Globus pallidus (tissue), 1 donor: Measurements from ENCODE around the gene ANO2.

Experiments used
- DNase-seq: peaks from one replicate; pipeline ENCODE4 v3.0.0-alpha.2; 2015; ENCODE audit warnings: low spot score

Gene ANO2

DNA sequence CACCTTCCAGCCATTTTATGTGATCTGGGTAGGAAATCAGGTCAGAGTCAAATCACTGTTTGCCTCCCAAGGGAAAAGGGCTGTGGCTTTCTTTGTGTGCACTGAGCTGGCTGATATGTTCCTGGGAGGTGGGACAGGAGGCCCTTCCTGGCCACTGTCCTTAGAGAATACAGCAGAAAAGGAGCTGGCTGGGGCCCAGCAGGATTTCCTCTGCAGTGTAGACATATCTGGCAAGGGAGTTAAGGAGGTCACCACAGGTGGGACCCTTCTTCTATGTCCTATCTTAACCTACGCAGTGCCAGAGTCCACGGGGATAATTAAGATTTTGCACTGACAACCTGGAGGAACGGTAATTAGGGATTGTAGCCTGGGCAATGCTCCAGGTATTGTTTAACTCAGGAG lies 367.8 kb downstream of the ANO2 start:
- no peak for DNase-seq

DNA sequence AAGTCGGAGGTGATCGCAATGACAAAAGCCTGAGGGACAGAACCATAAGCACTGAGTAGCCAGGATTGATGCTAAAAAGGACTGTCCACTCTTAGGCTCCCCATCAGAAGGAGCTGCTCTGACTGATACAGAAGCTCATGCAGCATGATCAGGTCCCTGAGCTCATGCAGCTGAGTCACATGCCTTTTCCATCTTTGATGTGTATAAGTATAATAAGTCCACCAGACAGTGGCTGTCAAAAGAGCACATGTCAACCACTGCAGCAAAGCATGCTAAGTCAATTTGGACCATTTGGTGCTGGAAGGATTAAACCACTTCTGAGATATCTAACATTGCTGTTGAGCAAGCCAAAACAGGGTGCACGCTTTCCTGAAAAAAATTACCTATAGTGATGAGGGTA lies 369.1 kb downstream of the ANO2 start:
- DNase-seq = no peak

DNA sequence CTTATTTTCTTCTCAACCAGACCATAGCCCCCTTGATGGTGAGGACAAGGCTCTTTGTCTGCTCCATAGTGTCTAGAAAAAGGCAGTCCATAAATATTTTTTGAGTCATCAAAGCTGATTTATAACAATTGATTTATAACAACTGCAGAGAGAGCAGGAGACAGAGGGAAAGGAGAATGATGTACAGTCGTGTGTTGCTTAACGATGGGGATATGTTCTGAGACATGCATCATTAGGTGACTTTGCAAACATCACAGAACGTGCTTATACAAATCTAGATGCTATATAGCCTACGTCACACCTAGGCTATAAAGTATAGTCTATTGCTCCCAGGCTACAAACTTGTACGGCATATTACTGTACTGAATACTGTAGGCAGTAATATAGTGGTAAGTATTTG lies 369.8 kb downstream of the ANO2 start:
- no peak for DNase-seq

DNA sequence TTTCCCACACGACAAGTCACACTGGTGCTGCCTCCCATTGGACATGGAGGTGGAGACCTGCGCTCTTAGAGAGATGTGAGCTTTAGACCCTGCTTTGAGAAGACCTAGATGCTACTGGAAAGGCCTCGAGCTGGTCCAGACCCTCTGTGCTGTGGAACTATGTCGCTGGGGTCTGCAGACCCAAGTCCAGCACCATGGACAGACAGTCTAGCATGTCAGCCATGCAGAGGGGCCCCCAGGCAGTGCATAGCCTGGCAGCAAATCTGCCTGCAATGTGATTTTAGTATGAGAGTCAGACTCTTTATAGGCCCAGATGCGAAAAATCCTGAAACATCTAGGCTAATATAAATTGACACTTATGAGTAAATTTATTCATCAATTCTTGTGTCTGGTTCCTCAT lies 371.7 kb downstream of the ANO2 start:
- no peak for DNase-seq

DNA sequence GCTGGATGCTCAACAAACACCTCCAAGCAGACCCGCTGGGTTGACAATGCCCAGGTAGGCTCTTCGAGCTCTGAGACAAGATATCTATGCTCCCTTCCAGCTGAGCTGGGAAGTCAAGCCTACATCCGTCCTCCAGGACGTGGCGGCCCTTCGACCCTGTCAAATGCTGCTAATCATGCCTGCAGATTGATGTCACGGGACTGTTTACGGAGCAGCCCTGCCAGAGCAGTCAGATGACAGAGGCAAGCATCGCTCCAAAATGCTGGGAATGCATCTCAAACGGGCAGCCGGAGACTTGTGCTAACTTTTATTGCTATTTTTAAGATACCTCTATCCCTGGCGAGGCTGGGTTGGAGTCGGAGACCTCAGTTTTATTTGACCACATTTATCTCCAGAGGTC lies 373.9 kb downstream of the ANO2 start:
- DNase-seq = no peak

DNA sequence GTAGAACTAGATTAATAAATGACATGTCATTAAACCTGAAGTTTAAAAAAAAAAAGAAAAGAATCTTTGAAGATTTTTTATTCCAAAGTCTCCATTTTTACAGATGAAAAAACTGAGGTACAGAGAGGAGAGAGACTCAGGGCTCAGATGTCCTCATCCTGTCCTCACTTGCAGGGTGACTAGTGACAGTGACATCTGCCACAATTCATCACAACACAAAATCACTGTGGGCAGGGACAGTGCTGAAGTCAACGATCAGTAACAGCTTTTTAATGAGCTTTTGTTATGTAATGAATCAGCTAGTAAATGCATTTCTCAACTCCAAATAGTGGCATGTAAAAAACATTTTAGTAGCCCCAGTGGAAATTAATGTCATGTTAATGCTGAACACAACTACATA lies 374.6 kb downstream of the ANO2 start:
- DNase-seq = no peak

DNA sequence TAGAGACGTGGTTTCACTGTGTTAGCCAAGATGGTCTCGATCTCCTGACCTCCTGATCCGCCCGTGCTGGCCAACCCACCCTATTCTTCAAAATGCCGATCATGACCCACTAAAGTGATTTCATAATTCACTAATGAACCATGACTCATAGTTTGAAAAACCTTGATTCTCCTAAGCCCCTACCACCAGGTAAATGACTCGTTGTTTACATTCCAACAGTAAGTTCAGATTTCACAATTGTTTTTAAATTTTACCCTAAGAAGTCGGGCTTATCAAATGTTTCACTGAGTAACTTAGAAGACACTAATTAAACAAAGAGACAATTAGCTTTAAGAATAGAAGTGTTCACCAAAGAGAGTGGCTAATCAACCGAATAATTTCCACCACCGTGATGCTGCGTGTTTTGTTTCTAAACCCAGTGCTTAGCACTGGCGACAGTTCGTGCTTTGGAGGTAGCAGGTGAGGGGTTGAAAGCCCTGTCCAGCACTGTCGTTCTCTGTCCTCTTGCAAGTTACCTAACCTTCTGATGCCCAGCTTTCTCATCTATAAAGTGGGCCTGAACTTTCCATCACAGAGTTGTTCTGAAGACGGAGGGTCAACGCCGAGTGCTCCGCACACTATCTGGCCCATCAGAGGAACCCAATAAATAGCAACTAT lies 376.6 kb downstream of the ANO2 start:
- no peak for DNase-seq

DNA sequence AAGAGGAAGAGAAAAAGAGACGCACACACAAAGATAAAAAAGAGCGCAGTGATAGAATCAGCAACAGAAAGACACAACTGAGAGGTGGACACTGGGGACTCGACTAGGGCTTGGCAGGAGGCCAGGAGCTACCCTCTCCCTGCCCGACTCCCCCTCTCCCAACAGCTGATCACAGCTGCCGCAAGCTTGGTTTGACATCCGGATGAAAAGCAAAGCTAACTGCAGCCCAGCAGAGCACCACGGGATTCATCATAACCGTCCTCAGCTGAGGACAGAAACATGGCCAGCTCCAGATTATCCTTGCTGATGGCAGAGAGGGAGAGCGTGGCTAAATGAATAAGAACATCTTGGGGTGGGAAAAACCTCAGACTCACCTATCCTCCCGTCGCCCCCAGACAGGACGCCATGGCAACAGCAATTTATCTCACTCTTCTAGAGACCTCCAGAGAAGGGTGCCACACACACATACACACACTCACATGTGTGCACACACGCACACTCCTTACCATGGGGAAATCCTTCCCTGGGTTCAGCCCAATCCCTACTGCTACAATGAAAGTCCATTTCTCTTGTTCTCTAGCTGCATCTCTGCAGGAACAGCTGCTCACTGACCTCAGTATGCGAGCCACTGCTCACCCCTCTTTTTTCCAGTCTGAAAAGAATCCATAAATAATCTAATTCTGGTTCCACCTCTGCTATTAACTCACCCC lies 377.9 kb downstream of the ANO2 start:
- no peak for DNase-seq

DNA sequence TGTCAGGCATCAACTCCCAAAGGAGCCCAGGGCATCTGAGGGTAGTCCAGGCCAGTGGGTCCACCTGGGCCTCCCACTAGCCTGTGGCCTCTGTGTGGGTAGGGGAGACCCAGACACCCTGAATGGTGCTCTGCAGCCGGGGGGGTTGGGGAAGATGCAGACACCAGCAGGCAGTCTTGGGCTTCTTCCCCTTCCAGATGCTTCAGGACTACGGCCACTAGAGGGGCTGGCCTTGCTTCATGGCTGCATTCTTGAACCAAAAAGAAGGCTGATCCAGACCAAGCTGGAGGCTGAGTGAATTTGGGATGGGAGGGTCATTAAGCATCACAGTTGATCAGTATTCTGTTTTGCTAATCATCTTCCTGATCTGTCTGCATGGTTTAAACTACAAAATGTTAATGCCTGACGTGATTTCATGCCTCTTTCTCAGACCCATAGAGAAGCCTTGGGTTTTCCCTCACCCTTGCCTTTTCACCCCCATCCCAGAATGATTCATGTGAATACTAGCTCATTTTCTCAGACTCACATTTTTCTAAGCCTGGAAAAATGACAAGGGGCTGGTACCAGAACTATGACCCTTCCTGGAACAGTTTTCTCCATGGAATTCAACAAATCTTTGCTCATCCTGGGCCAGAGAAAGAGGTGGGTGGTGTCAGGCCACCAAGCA lies 379.0 kb downstream of the ANO2 start:
- DNase-seq = no peak

DNA sequence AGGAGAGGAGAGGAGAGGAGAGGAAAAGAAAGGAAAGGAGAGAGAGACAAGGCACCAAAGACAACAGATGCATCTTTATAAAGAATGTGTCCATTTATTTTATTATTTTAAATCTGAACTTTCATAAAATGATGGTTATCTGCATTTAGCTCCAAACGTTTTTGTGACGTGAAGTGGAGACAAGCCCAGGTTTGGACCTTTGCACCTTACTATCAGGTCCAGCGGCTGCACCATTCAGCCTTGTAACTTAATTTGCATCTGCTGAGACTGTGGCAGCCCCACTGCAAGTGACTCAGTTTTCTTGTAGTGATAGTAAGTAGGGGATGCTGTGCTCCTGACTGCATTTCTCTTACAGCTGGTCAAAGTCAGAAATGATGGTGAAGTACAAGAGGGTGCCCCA lies 382.5 kb downstream of the ANO2 start:
- no peak for DNase-seq

DNA sequence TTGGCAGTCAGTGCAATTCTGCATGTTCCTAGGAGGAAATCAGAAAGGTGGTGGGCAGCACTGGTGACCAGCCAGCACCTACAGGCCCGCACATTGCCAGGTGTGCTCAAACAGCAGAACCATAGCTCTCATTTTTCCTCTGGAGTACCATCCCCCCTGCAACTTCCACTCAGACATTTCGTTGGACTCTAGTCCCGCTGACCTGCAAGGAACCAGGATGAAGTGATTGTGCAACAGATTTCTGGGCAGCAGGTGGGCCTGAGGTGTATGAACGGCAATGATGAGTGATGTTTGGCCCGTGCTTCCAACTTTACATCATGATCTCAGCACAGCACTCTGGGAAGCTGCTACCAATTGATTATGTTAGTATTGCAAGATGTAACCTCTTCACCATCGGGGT lies 383.2 kb downstream of the ANO2 start:
- no peak for DNase-seq

DNA sequence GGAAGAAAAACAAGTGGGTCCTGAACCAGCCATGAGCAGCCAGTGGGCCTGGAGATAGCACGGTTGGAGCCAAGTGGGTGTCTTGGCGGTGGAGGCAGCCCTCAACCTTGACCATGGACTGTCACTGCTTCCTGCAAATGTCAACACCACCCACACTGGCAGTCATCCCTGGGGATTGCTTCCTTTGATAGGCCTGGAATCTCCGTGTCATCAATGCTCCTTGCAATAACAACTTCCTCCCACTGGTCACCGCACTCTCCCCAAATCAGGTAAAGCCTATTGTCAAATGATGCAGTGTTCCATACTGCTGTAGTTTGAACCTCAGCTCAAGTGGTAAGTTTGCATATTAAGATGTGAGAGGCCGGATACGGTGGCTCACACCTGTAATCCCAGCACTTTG lies 384.0 kb downstream of the ANO2 start:
- DNase-seq = no peak

DNA sequence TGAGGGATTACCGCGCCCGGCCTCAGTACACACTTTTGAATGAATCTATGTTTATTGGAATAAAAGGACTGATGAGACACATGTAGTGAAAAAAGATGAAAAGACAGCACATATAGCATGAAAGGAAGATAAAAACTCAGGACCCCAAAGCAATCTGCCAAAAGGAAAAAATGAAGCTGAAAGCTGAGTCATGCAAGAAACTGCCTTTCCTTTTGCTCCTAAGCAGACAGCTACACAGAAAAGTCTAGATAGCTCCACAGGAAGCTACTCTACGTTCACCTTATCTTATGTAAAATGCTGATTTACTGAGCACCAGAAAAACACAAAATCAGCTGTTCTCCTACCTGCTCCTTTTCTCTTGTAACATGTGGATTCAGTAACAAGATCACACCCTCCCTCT lies 384.8 kb downstream of the ANO2 start:
- no peak for DNase-seq

DNA sequence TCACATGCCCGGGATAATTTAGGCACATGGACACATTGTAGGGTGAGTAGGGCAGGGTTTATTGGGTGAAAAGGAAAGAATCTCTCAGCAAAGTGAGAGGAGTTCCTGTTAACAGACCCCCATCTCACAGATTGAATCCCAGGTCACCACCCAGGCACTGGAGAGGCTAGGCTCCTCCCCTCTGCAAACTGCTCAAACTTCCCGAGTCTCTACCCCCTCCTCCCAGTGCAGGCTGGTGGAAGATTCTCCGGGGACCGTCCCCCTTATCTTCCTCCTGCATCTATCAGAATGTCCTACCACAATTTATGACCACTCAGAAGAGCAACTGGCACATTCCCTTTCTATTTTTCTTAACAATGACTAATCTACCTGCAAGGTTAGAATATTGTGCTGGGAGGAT lies 387.2 kb downstream of the ANO2 start:
- no peak for DNase-seq

DNA sequence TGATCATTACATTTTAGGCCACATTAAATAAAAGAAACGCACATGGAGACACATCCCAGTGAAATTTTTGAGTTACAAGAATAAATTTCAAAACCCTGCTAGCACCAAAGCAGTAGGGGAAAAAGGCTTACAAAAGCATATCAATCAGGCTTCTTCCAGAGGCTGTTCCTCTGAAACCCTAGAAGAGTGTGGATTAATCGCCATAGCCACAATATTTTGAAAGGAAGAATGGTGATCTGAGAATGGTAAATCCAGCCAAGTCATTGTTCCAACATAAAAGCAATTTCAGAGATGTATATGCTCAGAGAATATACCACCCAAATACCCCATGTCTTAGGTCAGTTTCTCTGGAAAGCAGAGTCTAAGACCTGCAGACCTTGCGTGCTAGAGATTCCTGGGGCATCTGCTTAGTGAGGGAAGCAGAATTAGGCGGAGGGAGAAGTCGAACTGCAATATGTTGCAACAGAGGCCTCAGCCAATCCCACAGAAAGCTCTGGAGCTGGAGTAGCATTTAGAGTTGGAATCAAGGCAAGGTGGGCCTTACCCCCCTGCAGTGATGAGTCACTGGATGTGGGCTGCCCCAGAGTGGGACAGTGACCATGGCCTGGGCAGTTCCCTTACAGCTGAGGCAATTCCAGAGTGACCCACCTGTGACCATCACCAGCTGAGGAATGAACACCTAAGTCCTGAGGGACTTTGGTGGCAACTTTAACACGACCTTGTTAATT lies 387.9 kb downstream of the ANO2 start:
- no peak for DNase-seq

DNA sequence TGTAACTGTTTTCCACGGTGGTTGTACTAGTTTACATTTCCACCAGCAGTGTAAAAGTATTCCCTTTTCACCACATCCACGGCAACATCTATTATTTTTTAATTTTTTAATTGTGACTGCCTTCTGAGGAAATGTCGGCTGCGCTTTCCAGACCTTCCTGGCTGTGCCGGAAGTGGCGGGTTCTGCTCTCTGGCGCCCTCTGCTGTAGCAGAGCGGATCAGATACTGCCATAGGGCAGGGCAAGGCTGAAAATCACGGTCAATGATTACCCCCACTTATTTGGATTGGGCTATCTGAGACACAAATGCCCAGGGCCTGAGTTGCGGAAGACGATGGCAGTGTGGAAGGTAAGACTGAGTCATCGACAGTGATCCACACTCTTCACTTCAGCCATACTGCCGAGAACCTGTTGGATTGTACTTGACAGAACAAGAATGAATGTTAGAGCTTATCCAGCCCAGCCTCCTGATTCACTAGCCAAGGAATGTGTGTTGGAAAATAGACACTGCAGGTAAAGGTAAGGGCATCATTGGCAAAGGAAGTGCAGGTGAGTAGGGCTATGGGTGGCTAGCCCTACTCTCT lies 388.9 kb downstream of the ANO2 start:
- no peak for DNase-seq

DNA sequence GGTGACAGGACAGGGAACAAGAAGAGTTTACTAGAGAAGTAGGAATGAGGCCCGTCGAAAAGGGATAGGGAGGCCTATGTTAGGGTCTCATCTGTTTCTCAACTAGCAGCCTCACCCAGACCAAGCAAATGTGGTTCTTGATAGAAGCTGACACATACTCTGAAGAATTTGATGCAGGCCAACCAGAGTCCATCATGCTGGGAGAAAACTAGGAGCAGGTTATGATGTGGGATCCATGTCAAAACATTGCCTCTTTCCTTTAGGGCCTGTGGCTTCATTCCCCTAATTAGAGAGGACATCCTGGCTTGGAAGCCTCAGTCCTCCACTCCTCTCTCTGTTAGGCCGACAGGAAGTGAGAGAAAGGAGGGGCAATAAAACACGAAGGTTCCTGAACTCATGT lies 390.3 kb downstream of the ANO2 start:
- DNase-seq = no peak

DNA sequence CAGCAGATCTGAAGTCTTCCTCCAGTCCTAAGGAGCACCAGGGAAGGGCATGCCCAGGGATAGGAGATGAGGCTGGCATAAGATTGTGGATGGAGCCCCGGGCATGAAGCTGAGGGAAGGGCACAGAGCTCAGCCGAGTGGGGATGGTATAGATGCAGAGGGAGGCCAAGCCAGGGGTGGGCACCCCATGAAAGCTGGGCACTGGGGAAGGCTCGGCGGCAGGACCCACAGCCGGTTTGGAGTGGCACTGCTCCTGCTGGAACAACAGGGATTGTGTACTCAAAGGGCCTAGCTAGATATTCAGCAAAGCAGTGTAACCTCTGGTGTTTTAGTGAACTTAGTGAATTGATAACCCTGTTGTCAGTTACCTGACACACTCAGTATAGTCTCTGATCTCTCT lies 396.0 kb downstream of the ANO2 start:
- no peak for DNase-seq

DNA sequence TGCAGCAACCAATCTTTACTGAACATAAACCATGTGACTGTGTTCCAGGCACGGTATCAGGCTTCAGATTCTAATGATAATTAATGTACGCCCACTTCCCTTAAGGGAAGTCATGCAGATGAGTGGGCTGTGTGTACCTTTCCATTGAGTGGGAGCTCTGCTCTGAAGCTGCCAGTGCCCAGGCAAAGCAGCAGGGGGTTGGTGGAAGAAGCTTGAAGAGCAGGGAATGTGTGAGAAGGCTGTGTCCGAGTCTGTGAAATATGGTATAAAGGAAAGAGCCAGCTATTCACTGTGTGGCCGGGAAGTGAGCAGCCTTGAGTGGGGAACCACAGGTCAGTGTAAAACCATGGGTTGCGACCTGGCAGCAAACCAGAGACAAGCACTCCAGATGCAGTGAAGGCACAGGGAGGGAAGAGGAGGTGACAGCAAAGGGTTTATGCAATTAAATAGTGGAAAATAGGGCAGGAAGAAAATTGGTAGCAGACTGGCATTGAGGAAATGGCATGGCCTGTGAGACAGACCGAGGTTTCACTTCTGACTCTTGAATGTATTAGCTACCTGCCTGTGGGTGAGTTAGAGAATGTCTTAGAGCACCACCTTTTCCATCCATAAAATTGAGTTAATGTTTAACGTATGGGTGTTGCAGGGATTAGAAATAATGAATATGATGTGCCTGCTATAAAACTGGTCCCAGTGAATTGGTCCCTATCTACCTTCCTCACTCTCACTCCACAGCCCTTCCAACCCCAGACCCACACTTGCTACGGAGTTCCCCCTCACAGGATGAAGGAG lies 396.7 kb downstream of the ANO2 start:
- DNase-seq = no peak

DNA sequence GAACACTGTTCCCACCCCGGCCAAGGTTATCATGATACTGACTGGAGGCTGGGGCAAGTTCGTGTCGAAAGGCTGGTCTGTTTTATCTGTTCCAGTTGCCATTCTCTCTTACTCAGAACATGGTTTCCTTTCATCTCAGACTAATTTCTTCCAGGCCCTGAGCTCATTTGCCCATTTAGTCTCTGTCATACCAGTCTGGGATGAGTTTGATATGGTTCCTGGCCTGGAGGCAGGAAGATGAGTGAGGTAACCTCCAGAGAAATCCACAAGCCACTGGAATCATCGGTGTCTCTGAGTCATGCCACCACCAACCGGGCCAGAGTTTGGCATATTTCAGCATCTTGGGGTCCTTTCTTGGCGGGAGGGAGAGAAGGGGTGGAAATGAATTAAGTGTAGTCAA lies 398.4 kb downstream of the ANO2 start:
- no peak for DNase-seq

DNA sequence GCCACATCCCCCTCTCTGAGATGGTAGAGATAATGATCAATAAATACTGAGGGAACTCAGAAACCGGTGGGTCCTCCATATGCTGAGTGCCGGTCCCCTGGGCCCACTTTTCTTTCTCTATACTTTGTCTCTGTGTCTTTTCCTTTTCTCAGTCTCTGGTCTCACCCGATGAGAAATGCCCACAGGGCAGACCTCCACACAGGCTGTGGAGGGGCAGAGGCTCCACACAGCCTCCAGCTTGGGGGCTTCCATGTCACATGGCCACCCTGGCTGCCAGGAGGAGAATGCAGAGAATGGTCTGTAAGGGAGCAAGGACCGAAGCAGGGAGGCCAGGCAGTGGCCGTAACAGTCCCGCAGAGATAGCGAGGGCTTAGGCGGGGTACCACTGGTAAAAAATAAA lies 407.3 kb downstream of the ANO2 start:
- DNase-seq = no peak
